Glomerular visceral epithelial cell (primary cell): ENCODE data around the gene PUSL1.

Source experiments
- DNase-seq: peaks from one replicate; pipeline ENCODE4 v3.0.0-alpha.2; 2016; ENCODE audit errors: extremely low spot score

The PUSL1 gene

GRCh38 chr1:1279028-1279427 lies 29.4 kb upstream of the PUSL1 start:
- no peak for DNase-seq

- DNase-seq: no peak
Observed at GRCh38 chr1:1280782-1281481, 27.5 kb upstream of the PUSL1 start.

GRCh38 chr1:1281533-1282321 lies 26.7 kb upstream of the PUSL1 start:
- peak; percentile 66 for DNase-seq

GRCh38 chr1:1282998-1283397 lies 25.4 kb upstream of the PUSL1 start:
- DNase-seq: no peak

GRCh38 chr1:1283821-1284220 lies 24.6 kb upstream of the PUSL1 start:
- peak; percentile 56 for DNase-seq

GRCh38 chr1:1284221-1285101 lies 23.9 kb upstream of the PUSL1 start:
- DNase-seq: no peak

- DNase-seq: no peak
Observed at GRCh38 chr1:1285102-1285571, 23.3 kb upstream of the PUSL1 start.

- no peak for DNase-seq
Observed at GRCh38 chr1:1285611-1286311, 22.6 kb upstream of the PUSL1 start.

- DNase-seq: no peak
Observed at GRCh38 chr1:1286313-1287261, 21.8 kb upstream of the PUSL1 start.

- DNase-seq: no peak
Observed at GRCh38 chr1:1287288-1288110, 20.9 kb upstream of the PUSL1 start.

GRCh38 chr1:1290238-1290731 lies 18.1 kb upstream of the PUSL1 start:
- peak; percentile 72 for DNase-seq

GRCh38 chr1:1291023-1291528 lies 17.3 kb upstream of the PUSL1 start:
- no peak for DNase-seq

GRCh38 chr1:1291548-1292441 lies 16.6 kb upstream of the PUSL1 start:
- DNase-seq: peak; percentile 76

- DNase-seq: no peak
Observed at GRCh38 chr1:1292442-1292779, 16.0 kb upstream of the PUSL1 start.

- DNase-seq: no peak
Observed at GRCh38 chr1:1292851-1293250, 15.5 kb upstream of the PUSL1 start.

GRCh38 chr1:1293263-1294249 lies 14.8 kb upstream of the PUSL1 start:
- DNase-seq: no peak
